Measurements from ENCODE around the gene APPL2.
"Not testable (repeated sequence)": the region's sequence is repeated elsewhere in the genome, so short reads cannot be mapped to it uniquely, and the experiment has no call there.

The APPL2 gene

DNA sequence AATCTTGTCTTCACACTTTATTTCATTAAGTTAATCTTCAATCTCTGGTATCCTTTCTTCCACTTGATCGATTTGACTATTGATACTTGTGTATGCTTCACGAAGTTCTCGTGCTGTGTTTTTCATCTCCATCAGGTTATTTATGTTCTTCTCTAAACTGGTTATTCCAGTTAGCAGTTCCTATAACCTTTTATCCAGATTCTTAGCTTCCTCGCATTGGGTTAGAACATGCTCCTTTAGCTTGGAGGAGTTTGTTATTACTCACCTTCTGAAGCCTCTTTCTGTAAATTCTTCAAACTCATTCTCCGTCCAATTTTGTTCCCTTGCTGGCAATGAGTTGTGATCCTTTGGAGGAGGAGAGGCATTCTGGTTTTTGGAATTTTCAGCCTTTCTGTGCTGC, 52.0 kb downstream of the APPL2 start:
- not testable (repeated sequence) for DNase-seq

DNA sequence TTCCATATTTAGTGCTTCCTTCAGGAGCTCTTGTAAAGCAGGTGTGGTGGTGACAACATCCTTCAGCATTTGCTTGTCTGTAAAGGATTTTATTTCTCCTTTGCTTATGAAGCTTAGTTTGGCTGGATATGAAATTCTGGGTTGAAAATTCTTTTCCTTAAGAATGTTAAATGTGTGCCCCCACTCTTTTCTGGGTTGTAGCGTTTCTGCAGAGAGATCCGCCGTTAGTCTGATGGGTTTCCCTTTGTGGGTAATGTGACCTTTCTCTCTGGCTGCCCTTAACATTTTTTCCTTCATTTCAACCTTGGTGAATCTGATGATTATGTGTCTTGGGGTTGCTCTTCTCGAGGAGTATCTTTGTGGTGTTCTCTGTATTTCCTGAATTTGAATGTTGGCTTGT, 52.6 kb downstream of the APPL2 start:
- not testable (repeated sequence) for DNase-seq

DNA sequence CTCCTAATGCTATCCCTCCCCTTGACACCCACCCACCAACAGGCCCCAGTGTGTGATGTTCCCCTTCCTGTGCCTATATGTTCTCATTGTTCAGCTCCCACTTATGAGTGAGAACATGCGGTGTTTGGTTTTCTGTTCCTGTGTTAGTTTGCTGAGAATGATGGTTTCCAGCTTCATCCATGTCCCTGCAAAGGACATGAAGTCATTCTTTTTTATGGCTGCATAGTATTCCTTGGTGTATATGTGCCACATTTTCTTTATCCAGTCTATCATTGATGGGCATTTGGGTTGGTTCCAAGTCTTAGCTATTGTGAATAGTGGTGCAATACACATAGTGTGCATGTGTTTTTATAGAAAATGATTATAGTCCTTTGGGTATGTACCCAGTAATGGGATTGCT, 56.9 kb downstream of the APPL2 start:
- DNase-seq, result not testable (repeated sequence)

DNA sequence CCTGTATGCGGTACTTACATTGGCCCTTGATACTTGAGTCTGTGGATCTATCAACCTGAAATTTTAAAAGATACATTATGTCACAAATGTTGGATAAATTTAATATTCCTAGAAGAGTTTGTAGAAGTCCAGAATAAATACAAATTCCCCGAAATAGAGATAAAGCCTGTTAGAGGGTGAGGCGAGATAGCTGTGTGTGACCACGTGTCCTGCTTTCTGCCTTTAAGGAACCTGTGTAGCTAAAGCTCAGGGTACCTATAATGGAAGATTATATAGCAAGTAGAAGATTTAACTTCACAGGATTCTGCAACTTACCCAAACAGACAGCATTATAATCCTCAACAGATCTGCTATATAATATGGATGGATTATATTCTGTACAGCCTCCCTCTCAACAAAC, 58.8 kb downstream of the APPL2 start:
- DNase-seq, result no peak

DNA sequence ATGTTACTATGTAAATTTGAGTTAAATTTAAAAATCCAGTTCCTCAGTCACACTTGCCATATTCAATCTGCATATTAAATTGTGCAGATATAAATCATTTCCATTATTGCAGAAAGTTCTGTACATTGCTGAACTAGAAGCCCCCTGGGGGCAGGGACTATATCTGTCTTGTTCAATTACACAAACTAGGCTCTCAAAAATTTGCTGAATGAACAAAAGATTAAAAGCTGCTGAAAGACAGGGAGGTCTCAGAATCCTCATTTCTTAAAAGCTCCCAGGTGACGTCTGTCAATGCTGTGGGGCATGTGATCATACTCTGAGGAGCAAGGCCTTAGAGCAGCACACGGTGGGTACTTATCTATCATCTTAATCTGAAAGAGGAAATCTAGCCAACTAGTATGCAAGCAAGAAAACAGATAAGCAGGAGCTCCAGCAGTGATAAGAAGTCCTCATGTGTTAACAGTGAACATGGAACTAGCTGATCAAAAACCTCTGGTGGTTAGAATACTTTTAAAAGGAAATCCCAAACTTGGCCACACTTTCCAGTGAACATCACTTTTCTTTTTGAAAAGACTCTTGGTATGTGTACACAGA, 60.5 kb downstream of the APPL2 start:
- DNase-seq, result no peak

DNA sequence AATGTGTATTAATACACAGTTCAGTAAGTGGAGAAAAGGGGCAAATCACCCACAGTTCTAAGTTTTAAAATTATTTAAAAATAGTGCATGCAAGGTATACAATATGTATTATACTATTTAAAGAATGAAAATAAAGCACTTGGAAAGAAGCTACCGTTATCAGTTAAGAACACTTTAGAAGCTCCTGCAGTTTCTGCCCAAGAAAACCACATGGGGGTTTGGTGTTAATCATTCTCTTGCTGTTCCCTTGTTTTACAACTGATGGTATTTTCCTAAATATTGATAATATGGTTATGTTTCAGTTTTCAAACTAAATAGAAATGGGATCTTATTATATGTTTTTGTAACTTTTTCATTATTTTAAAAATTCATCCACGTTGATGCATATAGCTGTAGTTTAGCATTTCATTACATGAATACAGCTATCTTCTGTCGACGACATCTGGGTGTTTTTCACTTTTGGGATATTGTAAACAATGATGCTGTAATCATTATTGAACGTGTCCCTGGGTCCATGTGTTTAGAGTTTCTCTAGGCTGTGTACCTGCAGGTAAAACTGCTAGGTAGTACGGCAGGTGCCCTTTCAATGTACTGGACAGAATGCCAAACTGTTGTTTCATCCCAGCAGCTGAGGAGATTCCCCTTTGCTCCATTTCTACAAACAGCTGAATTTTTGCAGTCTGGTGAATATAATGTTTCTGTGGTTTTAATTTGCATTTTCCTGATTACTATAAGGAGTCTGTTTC, 64.1 kb downstream of the APPL2 start:
- no peak for DNase-seq

DNA sequence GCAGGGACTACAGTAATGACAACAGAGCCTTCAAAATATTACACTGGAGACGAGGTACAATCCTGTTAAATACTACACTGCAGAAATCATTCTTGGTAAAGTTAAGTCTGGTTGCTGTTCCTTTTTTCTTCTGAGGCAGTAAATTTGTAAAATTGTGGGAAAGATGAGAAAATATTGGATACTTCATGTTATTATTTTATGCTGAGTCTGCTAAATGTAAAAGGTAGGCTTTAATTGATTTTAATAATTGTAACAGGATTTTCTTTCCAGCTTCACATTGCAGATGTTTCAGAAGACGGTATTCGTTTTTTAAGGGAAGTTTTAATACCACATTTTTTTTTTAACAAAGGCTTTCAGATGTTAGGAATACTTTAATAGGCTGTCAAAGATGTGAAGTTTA, 65.8 kb downstream of the APPL2 start:
- no peak for DNase-seq

DNA sequence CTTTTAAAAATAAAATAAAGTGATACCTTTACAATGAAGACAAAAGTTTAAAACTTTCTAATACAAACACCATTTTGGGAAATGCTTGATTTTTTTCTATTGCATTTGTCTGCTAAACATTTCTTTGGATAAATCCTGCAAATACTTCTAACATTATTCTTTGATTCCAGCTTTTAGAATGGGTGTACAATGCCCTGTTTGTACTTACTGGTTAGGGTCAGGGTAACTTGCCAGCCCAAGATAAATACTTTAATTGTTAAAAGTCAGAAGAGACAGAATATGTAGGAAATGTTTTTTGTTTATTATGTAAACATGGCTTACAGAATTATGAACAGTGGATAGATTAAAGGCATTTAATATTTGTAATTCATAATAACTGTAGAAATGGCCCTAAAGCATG, 68.0 kb downstream of the APPL2 start:
- no peak for DNase-seq

DNA sequence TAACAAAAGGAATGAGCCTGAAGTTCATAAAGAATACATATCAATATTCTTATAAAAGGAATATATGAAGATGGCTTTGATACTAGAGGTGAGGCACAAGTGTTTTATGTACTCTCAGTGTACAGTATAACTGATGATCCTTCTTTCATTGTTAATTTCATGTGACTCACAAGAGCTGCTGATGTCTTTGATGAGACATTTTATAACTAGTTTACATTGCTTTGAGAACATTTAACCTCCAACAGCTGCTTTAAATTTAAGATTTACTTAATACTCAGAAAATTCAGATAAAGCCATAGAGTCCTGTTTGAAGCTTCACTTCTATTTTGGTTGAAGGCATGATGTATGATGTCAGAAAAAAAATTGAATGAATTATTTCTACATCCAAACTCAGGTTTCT, 68.6 kb downstream of the APPL2 start:
- DNase-seq, result no peak

DNA sequence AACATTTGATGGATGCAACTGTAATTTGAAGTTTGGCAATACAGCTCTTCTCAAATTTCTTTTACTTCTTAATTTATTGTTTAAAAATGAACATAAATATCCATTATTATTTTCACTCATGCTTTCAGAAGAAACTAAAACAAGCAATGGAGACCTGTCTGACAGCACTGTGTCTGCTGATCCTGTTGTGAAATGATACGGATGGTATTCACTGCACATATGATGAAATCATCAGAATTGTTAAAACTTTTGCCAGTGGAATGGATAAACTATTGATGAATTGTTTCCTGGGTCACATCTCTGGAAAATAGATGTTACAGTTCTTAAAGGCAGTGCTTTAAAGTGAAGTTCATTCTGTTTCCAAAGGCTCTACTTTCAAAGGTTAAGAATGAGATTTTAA, 69.2 kb downstream of the APPL2 start:
- no peak for DNase-seq

DNA sequence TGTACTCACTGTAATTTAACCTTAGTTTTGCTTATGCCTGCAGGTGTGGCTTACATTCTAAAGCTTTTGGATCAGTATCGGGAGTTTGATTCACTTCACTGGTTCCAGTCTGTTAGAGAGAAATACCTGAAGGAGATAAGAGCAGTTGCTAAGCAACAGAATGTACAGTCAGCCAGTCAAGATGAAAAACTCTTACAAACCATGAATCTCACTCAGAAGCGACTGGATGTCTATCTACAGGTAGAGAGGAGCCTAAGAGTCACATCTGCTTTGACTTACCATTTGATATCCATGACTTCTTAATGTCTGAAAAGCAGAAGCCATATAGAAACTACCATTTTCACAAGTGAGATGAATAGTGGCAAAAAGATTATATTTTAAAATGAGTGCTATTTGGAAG, 71.9 kb downstream of the APPL2 start:
- no peak for DNase-seq

DNA sequence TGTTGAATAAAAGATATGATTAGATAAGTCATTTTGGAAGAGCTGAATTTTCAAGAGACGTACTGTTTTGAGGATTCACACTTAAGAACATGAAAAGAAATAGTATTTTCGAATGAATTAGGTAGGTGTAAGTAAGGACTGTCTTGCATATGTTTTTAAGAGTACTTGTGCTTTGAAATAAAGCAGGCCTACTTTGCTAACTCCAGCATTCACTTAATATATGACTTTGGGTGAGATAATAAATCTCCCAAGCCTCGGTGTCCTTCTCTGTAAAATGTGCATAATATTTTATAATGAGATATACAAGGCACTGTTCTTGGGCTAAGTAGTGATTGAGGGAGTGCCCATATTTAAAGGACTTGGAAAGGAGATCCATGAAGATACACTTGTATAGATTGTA, 73.8 kb downstream of the APPL2 start:
- DNase-seq, result no peak

DNA sequence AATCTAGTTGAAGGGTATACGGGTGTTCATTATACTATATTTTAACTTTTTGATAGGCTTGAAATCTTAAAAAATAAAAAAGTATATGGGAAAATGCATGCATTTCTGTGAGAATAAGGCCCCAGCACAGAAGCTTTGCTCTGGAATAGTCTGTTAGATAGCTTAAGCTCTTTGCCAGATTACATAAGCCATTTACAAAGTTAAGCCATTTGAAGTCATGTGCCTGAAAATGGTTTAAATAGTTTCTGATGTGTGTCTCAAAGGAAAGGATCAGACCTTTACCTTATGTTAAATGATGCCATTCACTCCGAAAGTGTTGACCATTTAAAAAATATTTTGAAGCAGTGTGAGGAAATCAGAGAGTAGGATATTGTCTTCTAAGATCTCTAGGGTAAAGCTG, 77.1 kb downstream of the APPL2 start:
- no peak for DNase-seq

DNA sequence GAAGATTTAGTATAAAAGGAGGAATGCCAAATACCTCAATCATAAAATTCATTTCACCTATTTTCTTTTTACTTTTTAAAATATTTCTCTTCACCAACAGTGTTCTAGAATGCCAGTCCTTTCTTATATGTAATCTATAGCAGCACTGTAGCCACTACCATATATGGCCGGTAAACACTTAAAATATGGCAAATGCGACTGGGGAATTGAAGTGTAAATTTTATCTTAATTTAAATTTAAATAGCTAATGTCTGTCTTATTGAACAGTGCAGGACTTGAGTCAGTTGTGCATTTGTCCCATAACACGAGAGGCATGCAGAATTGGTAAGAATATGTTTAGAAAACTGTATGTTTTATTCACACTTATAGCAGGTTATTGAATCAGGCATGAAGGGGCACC, 78.4 kb downstream of the APPL2 start:
- DNase-seq, result no peak

DNA sequence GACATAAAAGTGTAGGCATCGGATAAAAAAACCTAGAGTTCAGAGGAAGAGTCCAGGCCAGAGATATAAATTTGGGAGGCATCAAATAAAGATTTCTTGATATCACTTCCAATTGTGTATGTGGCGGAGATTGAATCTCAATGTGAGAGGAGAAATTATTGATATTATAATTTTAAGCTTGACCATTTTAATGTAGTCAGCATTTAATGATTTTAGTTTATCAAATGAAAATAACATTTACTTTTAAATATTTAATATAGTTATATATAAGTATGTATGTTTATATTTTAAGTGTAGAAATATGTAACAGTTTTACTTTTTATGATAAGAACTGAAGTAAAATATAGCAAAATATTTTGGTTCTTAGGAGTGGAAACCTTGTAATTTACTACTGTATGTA, 79.7 kb downstream of the APPL2 start:
- no peak for DNase-seq

DNA sequence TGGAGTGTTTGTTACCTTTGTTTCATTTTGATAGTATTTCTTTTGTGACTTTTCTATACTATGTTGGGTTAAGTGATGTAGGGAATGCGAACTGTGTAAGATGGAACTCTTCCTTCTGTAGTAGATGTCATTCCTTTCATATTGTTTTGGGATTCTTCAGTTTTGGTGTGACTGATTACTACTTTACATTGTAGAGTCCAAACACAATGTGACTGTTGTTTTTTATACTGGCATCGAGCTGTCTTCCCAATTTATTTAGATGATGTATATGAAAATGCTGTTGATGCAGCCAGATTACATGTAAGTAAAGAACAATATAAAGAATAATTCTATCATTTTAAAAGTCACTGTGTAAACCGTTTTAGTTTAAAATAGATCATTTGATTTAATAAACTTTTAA, 93.7 kb downstream of the APPL2 start:
- DNase-seq, result no peak

DNA sequence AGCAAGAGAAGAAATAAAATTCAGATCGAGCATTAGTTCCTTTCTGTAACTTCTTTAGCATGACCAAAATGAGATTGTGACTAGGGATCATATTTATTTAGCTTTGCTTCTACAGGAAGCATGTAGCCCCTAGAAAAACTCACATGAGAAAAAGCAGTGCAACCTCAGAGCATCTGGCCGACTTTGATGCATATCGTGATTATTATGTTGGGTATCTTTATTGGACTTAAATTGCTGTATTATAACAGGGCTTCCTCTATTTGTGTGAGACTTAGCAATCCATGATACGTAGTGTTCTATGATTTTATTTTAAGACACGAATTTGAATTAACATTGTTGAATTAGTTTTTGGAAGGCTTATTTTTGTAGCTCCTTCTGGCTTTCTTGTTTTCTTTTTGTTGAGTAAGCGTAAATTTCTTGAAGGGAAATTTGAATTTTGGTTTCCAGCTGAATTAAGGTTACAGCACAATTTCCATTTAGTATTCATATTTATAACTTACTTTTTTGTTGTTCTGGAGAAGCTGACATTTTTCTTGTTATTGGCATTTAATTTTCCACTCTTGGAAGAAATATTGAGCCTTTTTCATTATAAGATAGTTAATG, 94.6 kb downstream of the APPL2 start:
- DNase-seq, result no peak

DNA sequence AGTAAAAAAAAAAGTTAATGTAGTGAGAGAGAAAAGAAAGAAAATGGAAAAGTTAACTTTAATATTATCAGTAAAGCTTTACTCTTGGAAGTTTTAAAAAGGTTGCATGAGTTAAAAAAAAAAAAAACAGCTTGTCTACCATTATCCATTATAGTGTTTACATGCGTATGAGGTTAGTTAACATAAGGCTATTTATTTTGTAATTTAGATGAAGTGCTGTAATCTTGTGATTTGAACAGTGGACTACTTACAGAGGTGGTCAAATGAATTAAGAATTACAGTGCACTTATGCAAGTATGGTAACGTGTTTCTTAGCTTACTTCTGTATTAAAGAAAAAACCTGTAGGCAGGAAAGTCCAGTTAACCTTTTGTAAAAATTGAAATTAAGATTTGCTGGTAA, 97.7 kb downstream of the APPL2 start:
- no peak for DNase-seq
